Adrenal gland (tissue), 12 donors: ENCODE measurements around the gene RECK. TPM values are rescaled to one million over a fixed set of nuclear protein-coding genes. Genes with fewer than 3 reads are reported as not detected.

Experiments used
- DNase-seq, 7 donors: peaks; one replicate each; pipeline ENCODE4 v3.0.0-alpha.2; 2019 to 2020
- H3K27ac ChIP-seq, 5 donors: fragments of 200-600 bp; sonication (generic) in 4 of 5; 1 replicate in 3 of 5; 2 replicates in 2 of 5; pipeline versions ENCODE4 v1.5.1 to v1.8.0; 2016 to 2020; ENCODE audit warnings: mild to moderate bottlenecking in 1 of 5
- H3K27me3 ChIP-seq: fragments of 200-600 bp; 2 replicates; pipeline ENCODE4 v1.8.0; 2021
- H3K36me3 ChIP-seq, 2 donors: fragments of 200-600 bp; replicated peaks in 1 of 2; 1 replicate in 1 of 2; 2 replicates in 1 of 2; pipeline versions ENCODE4 v1.5.1 to v1.8.0; 2018 to 2022
- H3K4me1 ChIP-seq, 2 donors: fragments of 200-600 bp; replicated peaks in 1 of 2; 1 replicate in 1 of 2; 2 replicates in 1 of 2; pipeline versions ENCODE4 v1.5.1 to v1.8.0; 2018 to 2021
- H3K4me3 ChIP-seq, 4 donors: fragments of 200-600 bp; sonication (generic) in 3 of 4; one replicate each; pipeline ENCODE4 v1.5.1; 2016 to 2018
- H3K9me3 ChIP-seq, 3 donors: fragments of 200-600 bp; sonication (generic) in 1 of 3; replicated peaks in 1 of 3; 1 replicate in 2 of 3; 2 replicates in 1 of 3; pipeline versions ENCODE4 v1.5.1 to v1.8.0; 2016 to 2021
- POLR2A ChIP-seq, 2 donors: fragments of 450-650 bp; IDR thresholded peaks; one replicate each; pipeline ENCODE4 v1.6.1; 2017; ENCODE audit warnings: antibody characterized with exemption in 2 of 2, mild to moderate bottlenecking in 2 of 2, moderate library complexity in 1 of 2
- WGBS, 4 donors: extraction: QIAGEN DNeasy Blood & Tissue Kit in 2 of 4; methylation state at CpG; one replicate each; pipeline versions ENCODE4 v1.1.5 to v1.1.7; 2013 to 2017; 5-methylcytosine and 5-hydroxymethylcytosine counted together
- intact Hi-C, 2 donors: fragments of 100-400 bp; cut with DNase I; formaldehyde crosslinking; loops; one replicate each; pipeline versions ENCODE4 v1.14.1 to v1.15.0; 2022 to 2023
- polyA plus RNA-seq, 3 donors: library from polyadenylated mRNA; stranded (reverse); fragments of 200-250 nt in 2 of 3; fragments of 350-450 nt in 1 of 3; fragmentation: Illumina TruSeq in 1 of 3; extraction: RNeasy Lipid Tissue Mini Kit (QIAGEN cat#74804) in 1 of 3; gene quantifications; one replicate each; pipeline ENCODE4 v1.2.3, GENCODE V29; 2013 to 2014
- total RNA-seq, 9 donors: library from RNA; depleted of rRNA in 4 of 9; stranded (reverse); fragments of >200 nt in 4 of 9; fragments of 120-200 nt in 1 of 9; fragmentation: NEBNext Ultra II Directional in 1 of 9; extraction: Animal tissue kit (Norgen Biotek cat#: 25700) in 1 of 9; gene quantifications; one replicate each; pipeline versions ENCODE4 v1.1.0 to v1.2.4, GENCODE V29; 2013 to 2023
- TF ChIP-seq, protein P1 (sequence below), 6 experiments: fragments of 450-650 bp in 4 of 6; fragments of 200-600 bp in 2 of 6; sonication (generic) in 1 of 6; IDR thresholded peaks; 1 replicate in 5 of 6; 2 replicates in 1 of 6; pipeline versions ENCODE4 v1.5.1 to v1.8.0; 2016 to 2021; ENCODE audit warnings: antibody characterized with exemption in 6 of 6, mild to moderate bottlenecking in 2 of 6, moderate library complexity in 1 of 6
- donor health status: healthy with polysubstance abuse.
- donor health status: Bipolar disorder and iron deficiency.
- donor health status: DM: yes; HTN: yes; CAD: no.
- donor health status: DM: no; HTN: no; CAD: no.
- donor health status: DM: no; HTN: no; CAD: no.
- donor health status: DM: yes; HTN: yes; CAD: no.

The RECK gene
- total and polyA plus RNA-seq, 12 donors, result 4.1 to 15.8 (median 9.6) TPM

DNA sequence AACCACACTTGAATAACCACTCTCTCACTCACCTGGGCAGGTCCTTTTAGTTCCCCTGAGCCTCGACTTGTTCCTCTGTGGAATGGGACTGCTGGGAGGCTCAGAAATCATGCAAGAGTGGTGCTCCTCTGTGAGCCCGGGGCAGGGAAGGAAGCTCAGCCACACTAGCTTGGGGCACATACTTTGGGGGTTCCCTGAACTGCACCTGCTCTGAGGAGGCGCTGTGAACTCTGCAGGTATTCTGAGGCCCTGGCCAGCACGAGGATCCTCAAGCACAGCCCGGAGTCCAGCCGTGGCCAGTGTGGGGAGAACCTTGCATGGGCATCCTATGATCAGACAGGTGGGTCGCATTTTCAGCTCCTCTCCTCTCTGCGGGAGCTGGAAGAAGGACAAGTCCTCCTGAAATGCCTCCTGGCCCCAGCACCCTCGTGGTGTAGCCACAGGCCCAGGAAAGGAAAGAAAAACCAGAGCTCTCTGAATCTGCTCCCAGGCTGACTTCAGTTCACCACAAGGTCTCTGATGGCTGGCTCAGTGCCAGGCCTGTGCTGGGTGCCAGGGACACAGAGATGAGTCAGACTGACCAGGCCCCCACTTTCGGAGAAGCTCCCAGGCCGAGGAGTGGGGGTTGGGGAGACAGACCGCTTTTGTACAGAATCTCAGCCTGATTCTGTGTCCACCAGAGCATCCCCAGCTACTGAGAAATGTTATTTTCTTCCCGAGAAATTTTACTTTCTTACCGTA lies 111.8 kb downstream of the RECK start:
- Histone ChIP-seq H3K4me1 (peaks cover 15 to 29% of the 10 kb centered on the region in 2 donors), H3K4me3 (no peak overlapping the region), H3K36me3 (no peaks in the 10 kb centered on the region), H3K27me3 (no peaks in the 10 kb centered on the region), H3K27ac (peak overlapping the region; percentile 35 to 90 (median 84)), H3K9me3 (no peaks in the 10 kb centered on the region)
- 16 to 41% (median 32%) methylated on average over 7 to 14 of the region's 14 CpGs for WGBS, 4 donors
- DNase-seq, result peak; percentile 98 to 100 (median 99)
- intact Hi-C loops, result no loop called here
- TF ChIP-seq, protein P1, sequence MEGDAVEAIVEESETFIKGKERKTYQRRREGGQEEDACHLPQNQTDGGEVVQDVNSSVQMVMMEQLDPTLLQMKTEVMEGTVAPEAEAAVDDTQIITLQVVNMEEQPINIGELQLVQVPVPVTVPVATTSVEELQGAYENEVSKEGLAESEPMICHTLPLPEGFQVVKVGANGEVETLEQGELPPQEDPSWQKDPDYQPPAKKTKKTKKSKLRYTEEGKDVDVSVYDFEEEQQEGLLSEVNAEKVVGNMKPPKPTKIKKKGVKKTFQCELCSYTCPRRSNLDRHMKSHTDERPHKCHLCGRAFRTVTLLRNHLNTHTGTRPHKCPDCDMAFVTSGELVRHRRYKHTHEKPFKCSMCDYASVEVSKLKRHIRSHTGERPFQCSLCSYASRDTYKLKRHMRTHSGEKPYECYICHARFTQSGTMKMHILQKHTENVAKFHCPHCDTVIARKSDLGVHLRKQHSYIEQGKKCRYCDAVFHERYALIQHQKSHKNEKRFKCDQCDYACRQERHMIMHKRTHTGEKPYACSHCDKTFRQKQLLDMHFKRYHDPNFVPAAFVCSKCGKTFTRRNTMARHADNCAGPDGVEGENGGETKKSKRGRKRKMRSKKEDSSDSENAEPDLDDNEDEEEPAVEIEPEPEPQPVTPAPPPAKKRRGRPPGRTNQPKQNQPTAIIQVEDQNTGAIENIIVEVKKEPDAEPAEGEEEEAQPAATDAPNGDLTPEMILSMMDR (IDR thresholded peaks at IDR 0.05), result peak in 1 of 6 experiments; percentile 17
- no peak for TF ChIP-seq POLR2A (IDR thresholded peaks at IDR 0.05)

DNA sequence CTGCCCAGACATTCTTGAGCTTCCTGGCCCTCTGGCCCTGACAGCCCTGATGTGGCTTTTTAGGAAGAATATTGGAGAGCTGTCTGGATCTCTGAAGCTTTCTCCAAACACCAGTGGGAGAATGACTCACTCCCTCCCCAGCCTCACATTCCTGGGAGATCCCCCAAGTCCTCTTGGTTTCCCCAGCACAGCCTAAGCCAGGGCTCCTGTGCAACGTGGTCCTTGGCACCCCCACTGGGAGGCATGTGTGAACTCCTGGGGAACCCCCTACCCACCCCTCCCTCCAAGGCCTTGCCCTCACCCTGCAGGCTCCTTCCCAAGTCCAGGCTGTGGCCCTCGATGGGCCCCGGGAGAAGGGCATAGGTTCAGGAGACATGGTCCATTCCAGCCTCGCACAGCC lies 112.5 kb downstream of the RECK start:
- Histone ChIP-seq H3K27me3 (no peaks in the 10 kb centered on the region), H3K9me3 (no peaks in the 10 kb centered on the region), H3K4me3 (no peak overlapping the region), H3K36me3 (no peaks in the 10 kb centered on the region), H3K4me1 (peaks cover 15 to 31% of the 10 kb centered on the region in 2 donors), H3K27ac (peak overlapping the region; percentile 8 to 90 (median 49))
- peak in 3 of 7 donors; percentile 48 to 68 (median 49) for DNase-seq
- no peak for TF ChIP-seq POLR2A (IDR thresholded peaks at IDR 0.05)
- TF ChIP-seq, protein P1 (IDR thresholded peaks at IDR 0.05), result no peak
- WGBS, 4 donors, result 48 to 76% (median 54%) methylated on average over 4 of the region's 4 CpGs
- intact Hi-C loops, result no loop called here

DNA sequence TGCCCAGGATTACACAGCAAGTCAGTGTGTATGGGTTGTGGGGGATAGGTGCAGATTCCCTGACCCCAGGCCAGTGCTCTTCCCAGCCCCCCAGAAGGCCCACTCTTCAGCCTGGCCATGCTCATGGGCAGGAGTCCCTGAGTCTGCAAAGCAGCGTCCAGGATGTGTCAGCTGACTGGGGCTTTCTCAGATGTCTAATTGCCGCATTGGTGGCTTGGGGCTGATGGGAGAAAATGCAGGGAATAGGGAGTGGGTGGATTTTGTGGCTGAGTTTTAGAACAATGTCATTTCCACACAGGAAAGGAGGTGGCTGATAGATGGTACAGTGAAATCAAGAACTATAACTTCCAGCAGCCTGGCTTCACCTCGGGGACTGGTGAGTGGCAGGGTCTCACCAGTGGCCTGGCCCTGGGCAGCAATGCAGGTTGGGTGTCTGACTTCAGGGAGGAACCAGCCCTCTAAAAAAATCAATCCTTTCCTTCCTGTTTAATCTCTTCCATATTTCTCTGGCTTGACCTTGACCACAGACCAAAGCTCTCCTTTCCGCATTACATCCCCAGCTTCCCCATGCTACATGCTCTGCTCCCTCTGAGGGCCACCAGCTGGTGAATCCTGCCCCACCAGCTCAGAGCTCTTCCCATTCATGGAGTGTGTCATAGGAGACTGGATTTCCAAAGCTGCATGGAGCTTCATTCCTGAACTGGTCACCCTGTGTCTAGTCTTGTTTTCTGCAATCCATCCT lies 114.0 kb downstream of the RECK start:
- no peak for DNase-seq
- H3K4me3 ChIP-seq, result no peak overlapping the region
- no peaks in the 10 kb centered on the region for H3K9me3 ChIP-seq
- TF ChIP-seq, protein P1 (IDR thresholded peaks at IDR 0.05), result no peak
- TF ChIP-seq POLR2A (IDR thresholded peaks at IDR 0.05), result no peak
- peaks cover 15 to 41% of the 10 kb centered on the region in 2 donors for H3K4me1 ChIP-seq
- H3K36me3 ChIP-seq, result no peaks in the 10 kb centered on the region
- WGBS, 4 donors, result 55 to 60% (median 58%) methylated on average over 4 of the region's 4 CpGs
- H3K27me3 ChIP-seq, result no peaks in the 10 kb centered on the region
- intact Hi-C loops, result no loop called here
- peak overlapping the region in 2 of 5 donors; percentile 47 to 75 for H3K27ac ChIP-seq
